Stromal cell of bone marrow (primary cell): ENCODE data around the gene CCDC38.

ENCODE experiments used
- DNase-seq: peaks from one replicate; pipeline ENCODE4 v3.0.0-alpha.2; 2012; ENCODE audit warnings: low read depth

Gene CCDC38

GRCh38 chr12:95960241-95960640, 17.8 kb upstream of the CCDC38 start:
- no peak for DNase-seq

- no peak for DNase-seq
Observed at GRCh38 chr12:95959107-95959506, 16.7 kb upstream of the CCDC38 start.

- DNase-seq: no peak
Observed at GRCh38 chr12:95956557-95957145, 14.2 kb upstream of the CCDC38 start.

GRCh38 chr12:95955549-95956159, 13.2 kb upstream of the CCDC38 start:
- no peak for DNase-seq

GRCh38 chr12:95953000-95953399, 10.6 kb upstream of the CCDC38 start:
- no peak for DNase-seq

DNA sequence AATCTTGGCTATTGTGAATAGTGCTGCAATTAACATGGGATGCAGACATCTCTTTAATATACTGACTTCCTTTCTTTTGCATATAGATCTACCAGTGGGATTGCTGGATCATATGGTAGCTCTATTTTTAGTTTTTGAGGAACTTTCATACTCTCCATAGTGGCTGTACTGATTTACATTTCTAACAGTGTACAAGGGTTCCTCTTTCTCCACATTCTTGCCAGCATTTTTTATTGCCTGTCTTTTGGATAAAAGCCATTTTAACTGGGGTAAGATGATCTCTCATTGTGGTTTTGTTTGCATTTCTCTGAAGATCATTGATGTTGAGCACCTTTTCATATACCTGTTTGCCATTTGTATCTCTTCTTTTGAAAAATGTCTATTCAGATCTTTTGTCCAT, 9.1 kb upstream of the CCDC38 start:
- no peak for DNase-seq

DNA sequence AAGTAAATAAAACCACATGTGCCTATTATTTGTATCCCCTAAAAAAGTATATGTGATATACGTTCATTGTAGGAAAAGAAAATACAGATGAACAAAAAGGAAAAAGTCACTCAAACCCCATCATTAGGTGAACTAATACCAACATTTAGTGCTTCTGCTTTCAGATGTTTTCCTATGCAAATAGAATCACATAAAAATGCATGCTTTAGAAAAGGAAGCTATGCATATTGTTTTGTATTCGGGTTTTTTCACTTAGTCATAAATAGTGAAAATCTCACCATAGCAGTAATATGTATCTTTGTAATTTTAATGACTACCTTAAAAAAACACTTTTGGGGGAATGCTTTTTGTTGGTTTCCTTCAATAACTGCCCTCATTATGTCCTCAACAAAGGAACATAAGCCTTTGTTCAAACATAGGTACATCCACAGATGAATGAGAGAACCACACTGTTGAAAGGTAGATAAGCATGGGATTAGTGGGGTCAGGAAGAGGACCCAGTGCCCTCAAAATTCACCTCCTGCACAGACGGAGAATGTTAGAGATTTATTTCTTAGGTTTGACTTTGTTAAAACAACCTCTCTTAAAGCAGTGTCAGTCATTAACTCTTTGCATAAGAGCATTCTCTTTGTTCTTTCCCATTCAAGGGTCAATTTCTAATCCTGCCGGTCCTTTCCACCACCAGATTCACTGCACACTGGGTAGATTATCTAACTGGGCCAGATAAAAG, 7.2 kb upstream of the CCDC38 start:
- no peak for DNase-seq

- DNase-seq: no peak
Observed at GRCh38 chr12:95944108-95944704, 1.8 kb upstream of the CCDC38 start.

DNA sequence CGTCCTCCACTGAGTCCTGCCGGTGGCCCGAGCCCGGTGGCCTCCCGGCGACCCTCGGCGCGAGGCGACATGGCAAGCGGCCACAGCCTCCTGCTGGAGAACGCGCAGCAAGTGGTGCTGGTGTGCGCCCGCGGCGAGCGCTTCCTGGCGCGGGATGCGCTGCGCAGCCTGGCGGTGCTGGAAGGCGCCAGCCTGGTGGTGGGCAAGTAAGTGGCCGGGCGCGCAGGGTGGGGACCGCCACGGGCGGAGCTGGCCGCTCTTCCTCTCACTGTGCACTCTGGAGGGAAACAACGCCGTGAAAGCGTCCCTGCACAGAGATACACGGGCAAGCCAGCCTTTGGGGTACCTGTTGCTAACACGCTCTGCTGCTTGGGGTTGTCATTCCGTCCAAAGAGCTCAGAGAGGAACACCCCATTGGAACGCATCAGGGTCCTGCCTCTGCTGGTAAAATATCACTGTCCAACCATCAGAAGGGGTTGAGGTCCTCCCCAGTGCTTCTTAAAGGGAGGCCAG, 972 bp upstream of the CCDC38 start, which contains the start of gene AMDHD1:
Gene AMDHD1, plus strand, starts transcription at position 2 of the 513 bp plus-strand sequence. Its CDS starts 68 bp downstream, at position 70.
- no peak for DNase-seq

- no peak for DNase-seq
Observed at GRCh38 chr12:95942101-95942523, 302 bp downstream of the CCDC38 start.

GRCh38 chr12:95940514-95940913, 1.9 kb downstream of the CCDC38 start:
- no peak for DNase-seq

DNA sequence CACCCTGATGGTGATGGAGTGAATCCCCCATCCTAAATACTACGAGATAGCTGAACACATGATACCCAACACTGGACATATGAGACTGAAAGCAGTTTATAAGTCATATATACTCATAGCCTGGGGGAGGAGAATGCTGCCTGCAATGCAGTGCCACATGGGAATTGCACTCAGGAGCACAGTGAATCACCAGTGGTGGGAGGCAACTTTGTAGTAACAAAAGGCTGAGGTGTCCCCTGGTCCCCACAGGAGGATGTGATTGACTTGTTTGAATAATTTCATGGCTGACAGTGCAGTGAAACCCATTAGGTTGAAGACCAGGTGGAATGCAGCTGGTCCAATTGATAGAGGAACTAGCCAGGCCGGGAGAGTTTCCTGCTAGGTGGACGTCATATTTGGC, 20.2 kb downstream of the CCDC38 start:
- peak; percentile 47 for DNase-seq

- DNase-seq: no peak
Observed at GRCh38 chr12:95919110-95919509, 23.3 kb downstream of the CCDC38 start.

DNA sequence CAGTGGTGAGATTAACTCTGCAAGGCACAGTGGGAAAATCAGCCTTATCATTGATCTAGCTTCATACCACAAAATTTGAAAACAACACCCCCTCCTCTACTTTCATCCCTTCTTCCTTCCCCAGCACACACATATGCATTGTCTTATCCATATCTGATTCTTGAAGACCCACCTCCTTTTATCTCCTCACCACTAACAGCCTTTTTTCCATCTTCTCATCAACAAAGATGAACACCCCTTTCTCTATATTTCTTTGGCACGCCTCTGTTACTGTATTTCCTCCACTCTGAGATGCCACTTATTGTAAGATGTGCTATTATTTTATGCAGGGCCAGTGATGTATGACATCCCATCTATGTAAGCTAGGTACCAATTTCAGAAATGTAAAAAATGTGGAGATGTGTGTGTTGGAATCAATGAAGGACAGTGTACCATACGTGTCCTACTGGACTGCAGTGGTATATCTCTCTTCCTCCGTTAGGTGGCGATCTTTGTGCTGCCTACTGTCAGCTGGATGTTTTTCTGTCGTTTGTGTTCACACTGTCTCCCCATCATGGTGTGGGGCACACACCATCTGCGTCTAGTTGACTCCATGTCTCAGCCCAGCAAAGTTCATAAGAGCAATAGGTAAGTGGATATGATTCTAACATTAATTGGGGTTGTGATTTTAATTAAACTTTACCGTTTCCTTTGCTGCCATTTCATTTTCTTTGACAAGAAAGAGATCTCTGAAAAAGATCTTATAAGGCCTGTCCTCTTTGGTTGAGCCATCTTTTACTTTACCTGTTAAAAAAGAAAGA, 24.0 kb downstream of the CCDC38 start:
- peak; percentile 34 for DNase-seq

DNA sequence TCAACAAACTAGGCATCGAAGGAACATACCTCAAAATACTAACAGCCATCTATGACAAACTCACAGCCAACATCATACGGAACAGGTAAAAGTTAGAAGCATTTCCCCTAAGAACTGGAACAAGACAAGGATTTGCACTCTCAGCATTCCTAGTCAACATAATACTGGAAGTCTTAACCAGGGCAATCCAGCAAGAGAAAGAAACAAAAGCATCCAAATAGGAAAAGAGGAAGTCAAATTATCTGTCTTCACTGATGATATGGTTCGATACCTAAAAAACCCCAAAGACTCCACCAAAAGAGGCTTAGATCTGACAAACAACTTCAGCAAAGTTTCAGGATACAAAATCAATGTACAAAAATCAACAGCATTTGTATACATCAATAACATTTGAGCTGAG, 32.5 kb downstream of the CCDC38 start:
- no peak for DNase-seq

DNA sequence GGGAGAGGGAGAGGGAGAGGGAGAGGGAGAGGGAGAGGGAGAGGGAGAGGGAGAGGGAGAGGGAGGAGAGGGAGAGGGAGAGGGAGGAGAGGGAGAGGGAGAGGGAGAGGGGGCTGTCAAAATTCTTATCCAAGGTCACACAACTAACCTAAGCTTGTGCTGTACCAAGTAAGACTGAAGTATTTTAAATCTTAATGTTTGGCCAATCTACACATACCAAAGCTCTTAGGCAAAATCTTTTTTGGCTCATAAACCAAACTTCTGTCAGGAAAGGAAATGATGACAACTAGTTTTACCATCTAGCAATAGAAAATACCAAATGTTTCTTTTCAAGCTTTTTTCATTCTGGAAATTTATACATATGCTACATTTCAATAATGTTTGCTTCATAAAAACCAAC, 33.8 kb downstream of the CCDC38 start:
- peak; percentile 57 for DNase-seq

GRCh38 chr12:95898081-95898480, 44.3 kb downstream of the CCDC38 start:
- no peak for DNase-seq

DNA sequence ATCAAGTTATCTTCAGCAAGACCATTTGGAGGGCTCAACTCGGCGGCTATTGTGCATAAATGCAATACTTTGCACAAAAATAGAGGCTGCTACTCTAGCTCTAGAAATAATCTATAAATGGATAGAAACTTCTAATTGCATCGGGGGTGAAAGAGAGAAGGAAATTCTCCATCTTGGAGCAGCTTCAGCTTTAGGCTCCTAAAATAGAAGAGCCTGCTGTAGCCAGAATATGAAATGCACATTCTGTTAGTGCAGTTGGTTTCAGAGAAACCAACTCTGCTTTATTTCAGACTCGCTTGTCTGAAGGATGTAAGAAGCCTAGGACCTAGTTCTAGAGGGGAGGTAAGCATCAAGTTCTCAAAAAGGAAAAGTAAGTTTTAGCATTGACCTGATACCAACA, 45.6 kb downstream of the CCDC38 start:
- no peak for DNase-seq

DNA sequence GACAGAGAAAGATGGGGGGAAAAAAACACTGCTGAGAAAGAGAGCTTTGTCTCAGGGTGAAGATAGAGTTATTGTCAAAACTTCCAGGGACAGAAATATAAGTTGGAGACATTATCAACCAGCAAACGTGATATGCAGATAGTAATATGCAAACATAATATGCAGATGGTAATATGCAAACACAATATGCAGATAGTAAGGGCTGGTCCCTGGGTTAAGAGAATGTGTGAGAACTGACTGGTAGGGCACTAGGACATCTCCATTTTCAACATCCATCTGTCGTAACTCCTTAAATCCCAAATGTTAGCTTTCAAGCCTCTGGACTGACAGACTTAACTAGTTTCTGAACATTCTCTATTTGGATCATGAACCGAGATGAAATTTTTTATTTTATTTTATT, 51.5 kb downstream of the CCDC38 start:
- DNase-seq: no peak

DNA sequence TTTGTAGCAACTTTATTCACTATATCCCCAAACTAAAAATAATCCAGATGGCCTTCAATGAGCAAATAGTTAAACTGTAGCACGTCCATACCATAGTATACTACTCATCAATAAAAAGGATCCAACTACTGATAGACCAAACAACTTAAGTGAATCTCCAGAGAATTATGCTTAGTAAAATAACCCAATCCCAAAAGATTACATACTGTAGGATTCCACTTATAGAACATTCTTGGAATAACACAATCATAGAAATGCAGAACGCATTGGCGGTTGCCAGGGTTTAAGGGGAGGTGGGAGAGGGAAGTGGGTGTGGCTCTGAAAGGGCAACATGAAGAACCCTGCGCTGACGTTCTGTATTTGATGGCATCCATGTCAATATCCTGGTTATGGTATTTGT, 55.1 kb downstream of the CCDC38 start:
- DNase-seq: no peak

DNA sequence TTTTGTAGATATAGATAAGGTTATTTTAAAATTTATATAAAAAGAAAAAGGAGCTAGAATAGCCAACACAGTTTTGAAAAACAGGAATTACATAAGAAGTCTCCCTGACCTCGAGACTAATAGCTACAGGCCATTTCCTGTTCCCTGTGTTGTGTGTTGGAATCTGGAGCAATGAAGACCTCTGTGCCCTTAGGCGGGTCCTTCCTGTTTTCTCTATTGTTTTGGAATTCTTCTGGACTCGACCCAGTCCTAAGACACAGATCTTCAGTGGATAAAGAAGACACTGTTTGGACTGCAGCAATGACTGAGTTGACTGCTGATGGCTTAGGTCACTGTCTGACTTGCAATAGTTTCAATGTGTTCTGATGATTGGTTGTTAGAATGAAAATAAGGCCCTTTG, 57.4 kb downstream of the CCDC38 start:
- no peak for DNase-seq

- no peak for DNase-seq
Observed at GRCh38 chr12:95882873-95883272, 59.5 kb downstream of the CCDC38 start.
